ENCODE data around the gene DDO.

- TF ChIP-seq CTCF (IDR thresholded peaks at IDR 0.05) = no peak
- no peak for TF ChIP-seq ZFX (IDR thresholded peaks at IDR 0.05; ENCODE audit: borderline replicate concordance)
Observed at GRCh38 chr6:110401585-110402176, 13.7 kb downstream of the DDO start.
